Keratinocyte (primary cell): ENCODE results near the gene PFDN2.

ENCODE experiments used
- CTCF ChIP-seq, 3 experiments: IDR thresholded peaks in 1 of 3; conservative IDR thresholded peaks in 1 of 3; optimal IDR thresholded peaks in 1 of 3; 2 replicates in 2 of 3; 3 replicates in 1 of 3; pipeline versions ENCODE3 to v1.5.1; 2011; ENCODE audit warnings: low read length in 3 of 3, mild to moderate bottlenecking in 3 of 3, moderate library complexity in 2 of 3, control low read depth in 1 of 3, inconsistent platforms in 1 of 3; ENCODE audit not compliant: insufficient read depth in 2 of 3; ENCODE audit errors: extremely low read depth in 1 of 3
- EZH2 ChIP-seq: IDR thresholded peaks from one replicate; pipeline ENCODE4 v1.6.1; 2012; ENCODE audit warnings: inconsistent platforms, mild to moderate bottlenecking, low read length, moderate library complexity

- TF ChIP-seq EZH2, result no peak
- TF ChIP-seq CTCF (optimal IDR thresholded peaks at IDR 0.05 in 1 of 3, IDR thresholded peaks at IDR 0.05 in 1 of 3, conservative IDR thresholded peaks at IDR 0.05 in 1 of 3; ENCODE audit: extremely low read depth in 1 of 3, insufficient read depth in 2 of 3, low read length in 3 of 3), result no peak
Observed at GRCh38 chr1:161089938-161090337, 27.9 kb downstream of the PFDN2 start.
